Gastrocnemius medialis (tissue), 4 donors: ENCODE data around the gene MLXIP.
A peak's percentile ranks its signal among the peaks of the same experiment; 100 is the strongest.

Experiments used
- CTCF ChIP-seq, 5 experiments: fragments of 450-650 bp in 3 of 5; fragments of 200-600 bp in 2 of 5; sonication (generic) in 2 of 5; IDR thresholded peaks in 4 of 5; conservative IDR thresholded peaks in 1 of 5; 1 replicate in 4 of 5; 2 replicates in 1 of 5; pipeline ENCODE4 v1.5.1; 2016 to 2019; ENCODE audit warnings: antibody characterized with exemption in 5 of 5, mild to moderate bottlenecking in 3 of 5, moderate library complexity in 3 of 5
- POLR2A ChIP-seq, 2 donors: fragments of 450-650 bp; IDR thresholded peaks; one replicate each; pipeline ENCODE4 v1.6.1; 2017; ENCODE audit warnings: antibody characterized with exemption in 2 of 2, mild to moderate bottlenecking in 2 of 2, moderate library complexity in 2 of 2

GRCh38 chr12:122096591-122097149 lies 18.1 kb downstream of the MLXIP start:
- no peak for TF ChIP-seq CTCF (IDR thresholded peaks at IDR 0.05 in 4 of 5, conservative IDR thresholded peaks at IDR 0.05 in 1 of 5)
- TF ChIP-seq POLR2A (IDR thresholded peaks at IDR 0.05) = peak in 1 of 2 donors; percentile 32
